HG03135 (cell line): ENCODE measurements around the gene ZFP90.

ENCODE experiments used
- ATAC-seq: cut with Tn5 transposase; IDR thresholded peaks from one replicate; pipeline ENCODE4 v1.9.1; 2021; ENCODE audit warnings: mild to moderate bottlenecking, moderate library complexity; ENCODE audit not compliant: unreplicated experiment

The ZFP90 gene

GRCh38 chr16:68577352-68577853 is 38.3 kb downstream of the ZFP90 start:
- ATAC-seq = no peak

- ATAC-seq = no peak
Observed at GRCh38 chr16:68590201-68590994, 51.3 kb downstream of the ZFP90 start.

- ATAC-seq = no peak
Observed at GRCh38 chr16:68592466-68593337, 53.6 kb downstream of the ZFP90 start.

- no peak for ATAC-seq
Observed at GRCh38 chr16:68596266-68596665, 57.2 kb downstream of the ZFP90 start.

- ATAC-seq = no peak
Observed at GRCh38 chr16:68599586-68599985, 60.5 kb downstream of the ZFP90 start.

GRCh38 chr16:68605746-68606145 is 66.7 kb downstream of the ZFP90 start:
- no peak for ATAC-seq

- ATAC-seq = no peak
Observed at GRCh38 chr16:68607443-68607842, 68.4 kb downstream of the ZFP90 start.

GRCh38 chr16:68608330-68608729 is 69.2 kb downstream of the ZFP90 start:
- no peak for ATAC-seq

GRCh38 chr16:68612996-68613395 is 73.9 kb downstream of the ZFP90 start:
- ATAC-seq = no peak

- ATAC-seq = no peak
Observed at GRCh38 chr16:68617734-68618133, 78.6 kb downstream of the ZFP90 start.
